Brain pericyte (primary cell): ENCODE measurements around the gene RARG.
A peak's percentile ranks its signal among the peaks of the same experiment; 100 is the strongest.

Source experiments
- DNase-seq: peaks from one replicate; pipeline ENCODE4 v3.0.0-alpha.2; 2012; ENCODE audit warnings: low read depth, low spot score

Gene RARG

DNA sequence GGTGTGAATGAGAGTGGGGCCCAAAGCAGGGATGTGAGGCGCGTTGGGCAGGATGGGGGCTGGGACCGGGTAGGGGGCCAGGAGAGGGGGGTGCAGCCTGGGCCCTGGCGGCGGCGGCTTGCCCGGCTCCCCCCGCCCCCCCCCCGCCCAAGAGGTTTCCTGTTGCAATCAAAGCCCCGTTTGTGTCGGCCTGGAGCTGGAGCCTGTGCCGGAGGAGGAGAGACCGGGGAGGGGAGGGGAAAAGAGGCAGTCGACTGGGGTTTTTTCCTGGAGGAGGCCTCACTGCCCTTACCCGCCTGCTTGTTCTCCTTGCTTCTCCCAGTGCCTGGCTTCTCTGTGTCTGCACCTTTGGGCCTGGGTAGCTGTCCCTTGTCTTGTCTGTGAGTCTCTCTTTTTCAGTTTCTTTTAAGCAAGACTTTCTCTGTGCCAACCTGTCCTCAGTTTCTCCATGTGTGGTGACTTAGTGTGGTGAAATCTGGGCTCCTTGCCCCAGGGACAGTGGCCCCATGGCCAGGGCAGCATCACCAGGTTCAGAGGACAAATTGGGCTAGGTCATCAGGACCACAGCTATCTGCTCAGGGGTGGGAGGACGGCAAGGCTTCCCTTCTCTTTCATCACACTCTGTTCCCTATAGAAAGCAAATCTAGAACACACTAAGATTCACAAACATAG is 8.5 kb downstream of the RARG start:
- no peak for DNase-seq

DNA sequence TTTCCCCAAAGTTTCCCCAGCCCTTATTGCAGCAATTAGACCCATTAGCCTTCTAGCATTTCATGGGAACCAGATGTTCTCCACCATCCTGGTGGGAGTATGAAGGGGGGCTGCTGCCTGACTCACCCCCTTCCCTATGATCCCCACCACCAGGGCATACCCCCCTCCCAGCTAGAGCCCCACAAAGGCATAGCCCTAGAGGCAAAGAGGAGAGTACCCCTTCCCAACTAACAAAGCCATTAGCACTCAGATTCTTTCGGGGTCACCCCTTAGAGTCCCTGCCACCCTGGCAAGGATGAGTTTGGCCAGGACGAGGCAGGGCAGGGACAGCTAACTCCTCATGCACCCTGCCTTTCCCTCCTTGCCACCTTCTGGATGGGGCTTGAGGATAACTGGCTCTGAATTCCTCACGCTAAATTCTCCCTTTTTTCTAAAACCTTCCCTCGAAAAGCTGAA is 9.2 kb downstream of the RARG start:
- no peak for DNase-seq

DNA sequence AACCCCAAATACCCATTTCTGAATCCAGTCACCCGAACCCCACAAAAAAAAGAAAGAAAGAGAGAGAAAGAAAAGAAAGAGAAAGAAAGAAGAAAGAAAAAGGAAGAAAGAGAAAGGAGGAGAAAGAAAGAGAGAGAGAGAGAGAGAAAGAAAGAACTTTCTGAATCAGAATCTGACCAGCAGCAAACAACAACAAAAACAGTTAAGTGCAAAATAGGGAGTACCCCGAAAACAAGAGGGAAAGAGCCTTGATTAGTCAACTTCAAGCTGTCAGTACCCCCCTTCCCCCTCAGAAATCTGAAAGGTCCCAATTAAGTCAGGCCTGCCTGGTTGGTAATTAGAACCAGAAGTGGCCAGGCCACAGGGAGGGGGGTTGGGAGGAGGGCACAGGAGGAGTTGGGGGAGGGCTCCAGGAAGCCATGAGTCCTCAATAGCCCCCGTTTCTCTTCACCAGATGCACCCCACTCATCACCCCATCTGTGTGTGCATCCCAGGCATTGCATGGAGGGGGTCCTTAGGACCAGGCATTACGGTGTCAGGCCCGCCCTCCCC is 9.8 kb downstream of the RARG start:
- no peak for DNase-seq

DNA sequence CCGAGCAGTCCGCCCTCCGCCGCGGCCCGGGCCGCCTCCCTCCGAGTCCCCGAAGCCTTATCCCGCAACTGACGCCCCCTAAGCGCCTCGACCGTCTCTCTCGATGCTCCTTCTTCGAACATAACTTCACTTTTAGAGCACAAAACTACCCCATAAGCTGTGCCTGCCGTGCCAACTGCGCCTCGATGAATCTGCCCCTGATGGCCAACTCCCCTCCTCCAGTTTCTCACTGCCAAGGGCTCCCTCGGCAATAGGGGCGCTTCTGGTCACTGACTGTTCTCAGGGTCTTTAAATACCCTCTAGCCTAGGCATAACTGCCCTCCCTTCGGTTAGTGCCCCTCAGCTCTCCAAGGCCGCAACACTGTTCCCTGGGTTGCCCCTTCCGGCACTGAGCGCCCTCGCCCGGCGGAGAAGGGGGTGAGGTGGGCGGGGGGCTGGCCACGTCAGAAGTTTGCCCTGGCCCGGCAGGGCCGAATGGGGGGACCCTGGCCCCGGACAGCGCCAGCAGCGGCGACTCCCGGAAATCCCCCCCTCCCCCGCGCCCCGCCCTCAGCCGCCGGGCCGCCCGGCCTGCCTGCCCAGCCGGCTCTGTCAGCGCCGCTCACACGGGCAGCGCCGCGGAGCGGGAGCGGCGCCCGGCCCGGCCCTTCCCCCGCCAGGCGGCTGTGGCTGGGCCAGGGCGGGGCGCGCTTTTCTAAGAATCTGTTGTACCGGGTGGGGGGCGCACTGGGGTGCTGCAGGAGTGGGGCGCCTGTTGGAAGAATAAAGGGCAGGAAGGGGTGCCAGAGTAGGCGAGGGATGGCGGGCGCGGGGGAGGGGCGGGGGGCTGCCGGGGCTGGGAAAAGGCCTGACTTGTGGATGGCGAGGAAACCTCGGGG is 10.6 kb downstream of the RARG start:
- DNase-seq, result no peak

DNA sequence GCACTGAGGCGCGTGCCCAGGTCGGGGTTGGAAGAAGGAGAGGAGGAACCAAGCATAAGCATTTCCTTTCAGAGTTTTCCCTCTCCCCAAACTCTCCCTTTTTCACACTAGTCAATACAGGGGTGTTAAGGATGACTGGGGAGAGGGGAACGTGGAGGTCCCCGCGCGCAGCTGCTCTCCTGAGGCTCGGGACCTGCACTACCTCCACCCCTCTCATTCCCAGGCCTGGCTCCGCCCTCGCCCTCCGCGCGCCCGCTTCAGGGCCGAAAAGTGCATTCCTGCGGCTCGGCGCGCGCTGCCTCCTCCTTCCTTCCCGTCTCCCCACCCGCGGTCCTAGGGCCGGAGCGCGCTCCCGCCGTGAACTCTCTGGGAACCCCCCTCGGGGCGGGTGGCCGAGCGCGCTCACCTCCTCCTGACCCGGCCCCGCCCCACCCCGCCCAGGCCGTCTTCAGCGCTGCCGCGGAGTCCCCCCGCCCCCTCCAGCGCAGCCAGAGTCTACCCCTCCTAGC is 11.3 kb downstream of the RARG start:
- DNase-seq, result peak; percentile 45

GRCh38 chr12:53219956-53220693 is 11.9 kb downstream of the RARG start:
- DNase-seq, result no peak

GRCh38 chr12:53219292-53219955 is 12.6 kb downstream of the RARG start:
- no peak for DNase-seq

- DNase-seq, result no peak
These were observed 13.3 kb downstream of the RARG start for GRCh38 chr12:53218551-53219291.

GRCh38 chr12:53217931-53218307 is 14.1 kb downstream of the RARG start:
- DNase-seq, result no peak

GRCh38 chr12:53217051-53217930 is 14.7 kb downstream of the RARG start:
- no peak for DNase-seq

- DNase-seq, result no peak
These were observed 16.5 kb downstream of the RARG start for GRCh38 chr12:53215497-53215896.

DNA sequence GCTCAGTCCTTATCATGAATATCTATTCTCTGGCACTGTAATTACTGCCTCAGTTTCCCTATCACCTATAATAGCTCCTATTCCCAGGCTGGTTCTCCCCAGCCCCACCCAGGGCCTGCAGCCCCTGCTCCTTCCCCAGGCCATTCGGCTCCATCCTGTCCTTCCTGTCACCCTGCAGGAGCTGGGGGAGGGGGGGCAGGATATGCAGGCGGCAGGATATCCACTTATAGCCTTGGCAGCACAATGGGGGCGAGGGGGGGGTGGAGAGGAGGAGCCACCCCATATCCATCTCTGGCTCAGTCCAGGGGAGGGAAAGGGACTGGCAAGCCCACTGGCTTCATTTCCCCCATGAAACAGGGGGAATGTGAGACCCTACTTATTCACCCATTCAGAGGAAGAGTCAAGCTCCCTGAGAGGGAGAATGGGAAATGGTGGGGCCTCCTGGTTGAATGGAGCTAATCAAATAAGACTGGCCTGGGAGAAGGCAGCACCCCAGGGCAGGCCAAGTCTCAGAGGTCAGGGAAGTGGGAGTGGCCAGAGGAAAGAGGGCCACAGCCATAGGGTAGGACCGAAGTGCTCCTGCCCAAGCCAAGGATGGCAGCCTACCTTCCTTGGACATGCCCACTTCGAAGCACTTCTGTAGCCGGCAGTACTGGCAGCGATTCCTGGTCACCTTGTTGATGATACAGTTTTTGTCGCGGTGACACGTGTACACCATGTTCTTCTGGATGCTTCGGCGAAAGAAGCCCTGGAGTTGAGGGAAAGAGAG is 17.1 kb downstream of the RARG start:
- no peak for DNase-seq

GRCh38 chr12:53214221-53214620 is 17.8 kb downstream of the RARG start:
- no peak for DNase-seq

DNA sequence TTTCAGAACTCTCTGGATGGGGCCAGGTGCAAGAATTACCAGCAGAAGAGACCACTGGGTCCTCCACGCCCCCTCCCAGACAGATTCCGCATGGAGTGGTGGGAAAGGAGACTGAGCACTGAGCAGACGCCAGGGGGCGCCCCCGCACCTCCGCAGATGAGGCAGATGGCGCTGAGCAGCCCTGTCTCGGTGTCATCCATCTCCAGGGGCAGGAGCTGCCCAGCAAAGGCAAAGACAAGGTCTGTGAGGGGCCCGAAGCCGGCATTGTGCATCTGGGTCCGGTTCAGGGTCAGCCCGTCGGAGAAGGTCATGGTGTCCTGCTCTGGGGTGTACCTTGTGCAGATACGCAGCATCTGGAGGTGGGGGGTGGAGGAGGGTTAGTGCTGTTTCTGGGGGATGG is 18.7 kb downstream of the RARG start:
- no peak for DNase-seq

- DNase-seq, result no peak
These were observed 19.1 kb downstream of the RARG start for GRCh38 chr12:53212931-53213330.

DNA sequence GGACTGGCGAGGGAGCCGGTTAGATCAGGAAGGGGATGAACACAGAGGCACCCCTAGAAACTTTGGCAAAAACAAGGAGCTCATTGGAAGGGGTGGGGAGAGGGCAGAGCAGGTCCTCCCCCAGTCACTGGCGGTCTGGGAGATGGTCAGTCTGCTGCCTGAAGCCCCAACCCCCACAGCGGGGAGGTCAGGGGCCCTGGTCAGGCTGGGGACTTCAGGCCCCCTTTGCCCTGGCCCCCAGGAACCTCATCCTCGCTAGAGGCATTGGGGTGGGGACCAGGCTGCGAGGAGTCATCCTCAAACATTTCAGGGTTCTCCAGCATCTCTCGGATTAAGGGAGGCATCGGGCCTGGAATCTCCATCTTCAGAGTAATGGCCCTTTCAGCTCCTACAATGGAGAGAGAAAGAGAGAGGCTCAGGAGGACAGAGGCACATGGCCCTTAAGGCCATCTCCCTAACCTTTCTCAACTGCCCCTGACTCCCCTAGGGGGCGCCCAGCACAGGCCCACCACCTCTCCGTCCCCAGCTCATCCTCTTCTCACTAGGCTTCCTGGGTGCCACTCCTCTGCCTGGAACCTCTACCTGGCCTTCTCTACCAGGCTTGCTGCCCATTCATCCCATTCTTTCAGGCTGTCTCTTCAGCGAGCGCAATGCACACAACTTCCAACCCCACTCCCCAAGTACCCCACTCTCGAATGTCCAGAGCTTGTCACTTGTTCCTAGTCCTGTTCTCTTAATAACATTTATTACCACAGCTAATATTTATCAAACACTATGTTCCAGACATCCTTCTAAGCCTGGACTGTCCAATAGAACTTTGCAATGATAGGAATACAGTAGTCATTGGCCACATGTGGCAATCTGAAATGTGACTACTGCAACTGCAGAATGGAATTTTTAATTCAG is 20.3 kb downstream of the RARG start:
- no peak for DNase-seq

GRCh38 chr12:53210843-53211242 is 21.2 kb downstream of the RARG start:
- no peak for DNase-seq
